DMS79 (cell line): ENCODE results near the gene SELENOS.
A peak's percentile ranks its signal among the peaks of the same experiment; 100 is the strongest.

Source experiments
- DNase-seq: peaks from one replicate; lab custom pipeline; 2025; lab: John Stamatoyannopoulos, UW

Gene SELENOS

GRCh38 chr15:101250873-101251829 lies 26.1 kb downstream of the SELENOS start:
- DNase-seq: no peak

- no peak for DNase-seq
These were observed 26.9 kb downstream of the SELENOS start for GRCh38 chr15:101250341-101250831.

DNA sequence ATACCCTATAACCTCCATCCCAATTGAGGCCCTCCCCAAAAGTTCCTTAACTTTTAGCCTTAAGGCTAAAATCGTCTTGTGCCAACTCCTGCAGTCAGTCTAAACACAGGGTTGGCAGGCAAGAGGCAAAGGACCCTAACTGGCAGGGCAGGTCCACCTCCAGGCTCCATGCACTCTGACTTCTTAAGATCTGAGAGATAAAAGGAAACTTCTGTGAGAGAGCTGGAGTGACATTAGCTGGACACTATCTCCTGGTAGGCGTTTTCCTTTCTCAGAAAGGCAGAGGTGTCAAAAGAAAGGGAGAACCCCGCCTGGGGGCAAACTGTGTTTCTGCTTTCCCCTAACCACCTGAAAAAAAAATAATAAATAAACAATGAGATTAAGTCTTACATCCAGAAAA lies 29.0 kb downstream of the SELENOS start:
- no peak for DNase-seq

- DNase-seq: no peak
These were observed 30.2 kb downstream of the SELENOS start for GRCh38 chr15:101246824-101247745.

- DNase-seq: no peak
These were observed 30.9 kb downstream of the SELENOS start for GRCh38 chr15:101246391-101246790.

- no peak for DNase-seq
These were observed 32.2 kb downstream of the SELENOS start for GRCh38 chr15:101244889-101245668.

GRCh38 chr15:101244036-101244781 lies 33.1 kb downstream of the SELENOS start:
- no peak for DNase-seq

- DNase-seq: no peak
These were observed 33.9 kb downstream of the SELENOS start for GRCh38 chr15:101243420-101243819.

GRCh38 chr15:101242999-101243336 lies 34.3 kb downstream of the SELENOS start:
- peak; percentile 54 for DNase-seq

GRCh38 chr15:101242160-101242998 lies 34.9 kb downstream of the SELENOS start:
- DNase-seq: peak; percentile 54

DNA sequence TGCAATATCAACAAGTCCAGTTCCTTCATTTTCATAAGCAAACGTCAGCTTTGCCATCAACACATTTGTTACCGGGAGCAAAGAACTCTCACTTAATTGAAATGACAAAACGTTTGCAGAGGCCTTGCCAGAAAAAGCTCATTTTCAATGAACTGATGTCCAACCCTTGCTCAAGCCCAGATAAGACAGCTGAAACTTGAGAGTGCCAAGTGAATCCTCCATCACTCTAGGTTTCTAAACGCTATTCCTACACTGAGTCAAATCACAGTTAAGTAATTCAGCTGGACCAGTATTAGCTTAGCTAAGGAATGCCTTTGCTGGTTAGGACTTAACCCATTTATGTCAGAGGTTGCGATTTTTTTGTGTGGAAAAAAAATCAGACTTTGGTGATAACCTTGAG lies 36.9 kb downstream of the SELENOS start:
- no peak for DNase-seq

DNA sequence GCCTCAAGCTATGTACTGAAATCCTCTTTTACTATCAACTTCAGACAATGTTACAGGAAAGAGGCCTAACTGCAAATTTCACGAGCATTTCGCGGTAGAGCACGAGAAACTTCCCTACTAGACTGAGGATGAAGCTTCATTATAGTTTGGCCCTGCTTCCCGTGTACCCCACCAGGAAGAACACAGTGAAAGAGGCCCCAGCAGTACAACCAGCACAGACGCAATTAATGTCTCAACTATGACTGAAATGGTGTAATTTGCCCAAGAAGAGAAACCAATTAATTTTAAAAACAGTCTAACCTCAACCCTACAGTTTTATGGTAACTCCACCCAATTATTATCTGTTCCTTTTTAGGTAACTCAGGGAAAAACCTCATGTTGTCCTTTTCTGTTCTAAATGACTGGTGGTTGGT lies 37.6 kb downstream of the SELENOS start:
- DNase-seq: no peak

DNA sequence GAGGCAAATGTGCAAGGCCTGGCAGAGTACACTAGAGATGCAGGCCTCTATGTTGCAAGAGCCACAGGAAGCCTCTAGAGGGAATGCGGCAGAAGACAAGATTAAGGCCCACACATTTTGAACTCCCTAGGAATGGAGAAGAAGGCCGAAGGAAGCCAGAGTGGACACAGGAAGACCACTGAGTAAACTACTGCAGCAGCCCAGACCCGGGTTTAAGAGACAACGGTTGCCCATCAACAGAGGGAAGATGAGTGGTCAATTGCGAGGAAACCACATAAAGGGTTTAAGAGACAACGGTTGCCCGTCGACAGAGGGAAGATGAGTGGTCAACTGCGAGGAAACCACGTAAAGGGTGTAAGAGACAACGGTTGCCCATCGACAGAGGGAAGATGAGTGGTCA lies 40.0 kb downstream of the SELENOS start:
- no peak for DNase-seq

GRCh38 chr15:101233651-101234280 lies 43.5 kb downstream of the SELENOS start:
- peak; percentile 4 for DNase-seq

DNA sequence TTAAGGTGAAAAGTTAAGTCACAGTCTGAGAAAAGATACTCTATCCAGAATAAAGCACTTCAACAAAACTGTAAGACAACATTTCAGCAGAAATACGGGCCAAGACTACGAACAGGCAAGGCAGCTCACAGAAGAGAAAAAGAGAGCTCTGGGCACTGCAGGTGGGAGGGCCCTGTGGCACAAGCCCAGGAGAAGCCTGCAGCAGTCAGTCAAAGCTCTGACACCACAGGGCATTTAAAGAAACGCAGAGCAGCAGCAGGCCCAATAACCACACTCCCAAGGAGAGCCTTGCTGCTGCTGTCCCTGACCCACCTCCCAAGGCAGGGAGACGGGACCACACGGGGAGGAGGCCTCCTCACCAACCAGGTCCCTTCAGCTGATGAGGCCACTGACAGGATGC lies 44.6 kb downstream of the SELENOS start:
- DNase-seq: no peak

DNA sequence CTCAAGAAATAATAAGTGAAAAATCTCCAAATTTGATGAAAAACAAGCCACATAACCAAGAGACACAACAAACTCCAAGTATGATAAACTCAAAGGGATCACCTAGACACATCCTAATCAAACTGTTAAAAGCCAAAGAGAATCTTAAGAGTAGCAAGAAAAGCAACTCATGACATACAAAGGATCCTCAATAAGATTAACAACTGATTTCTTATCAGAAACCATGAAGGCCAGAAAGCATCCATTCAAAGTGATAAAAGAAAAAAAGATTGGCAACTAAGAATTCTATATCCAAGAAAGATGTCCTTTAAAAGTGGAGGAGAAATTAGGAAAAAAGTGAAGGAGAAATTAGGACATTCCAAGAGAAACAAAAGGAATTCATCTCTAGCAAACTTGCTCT lies 49.0 kb downstream of the SELENOS start:
- no peak for DNase-seq

- DNase-seq: no peak
These were observed 51.6 kb downstream of the SELENOS start for GRCh38 chr15:101225658-101226057.
